ENCODE data around the gene MIX23.
A peak's percentile ranks its signal among the peaks of the same experiment; 100 is the strongest.
"Not testable (repeated sequence)": the region's sequence is repeated elsewhere in the genome, so short reads cannot be mapped to it uniquely, and the experiment has no call there.

Gene MIX23

GRCh38 chr3:122391681-122392446 lies 8.8 kb upstream of the MIX23 start:
- DNase-seq = no peak

- no peak for DNase-seq
Observed at GRCh38 chr3:122390665-122391064, 7.6 kb upstream of the MIX23 start.

- no peak for DNase-seq
Observed at GRCh38 chr3:122389892-122390291, 6.9 kb upstream of the MIX23 start.

GRCh38 chr3:122389197-122389596 lies 6.2 kb upstream of the MIX23 start:
- no peak for DNase-seq

GRCh38 chr3:122387709-122388108 lies 4.7 kb upstream of the MIX23 start:
- DNase-seq = no peak

DNA sequence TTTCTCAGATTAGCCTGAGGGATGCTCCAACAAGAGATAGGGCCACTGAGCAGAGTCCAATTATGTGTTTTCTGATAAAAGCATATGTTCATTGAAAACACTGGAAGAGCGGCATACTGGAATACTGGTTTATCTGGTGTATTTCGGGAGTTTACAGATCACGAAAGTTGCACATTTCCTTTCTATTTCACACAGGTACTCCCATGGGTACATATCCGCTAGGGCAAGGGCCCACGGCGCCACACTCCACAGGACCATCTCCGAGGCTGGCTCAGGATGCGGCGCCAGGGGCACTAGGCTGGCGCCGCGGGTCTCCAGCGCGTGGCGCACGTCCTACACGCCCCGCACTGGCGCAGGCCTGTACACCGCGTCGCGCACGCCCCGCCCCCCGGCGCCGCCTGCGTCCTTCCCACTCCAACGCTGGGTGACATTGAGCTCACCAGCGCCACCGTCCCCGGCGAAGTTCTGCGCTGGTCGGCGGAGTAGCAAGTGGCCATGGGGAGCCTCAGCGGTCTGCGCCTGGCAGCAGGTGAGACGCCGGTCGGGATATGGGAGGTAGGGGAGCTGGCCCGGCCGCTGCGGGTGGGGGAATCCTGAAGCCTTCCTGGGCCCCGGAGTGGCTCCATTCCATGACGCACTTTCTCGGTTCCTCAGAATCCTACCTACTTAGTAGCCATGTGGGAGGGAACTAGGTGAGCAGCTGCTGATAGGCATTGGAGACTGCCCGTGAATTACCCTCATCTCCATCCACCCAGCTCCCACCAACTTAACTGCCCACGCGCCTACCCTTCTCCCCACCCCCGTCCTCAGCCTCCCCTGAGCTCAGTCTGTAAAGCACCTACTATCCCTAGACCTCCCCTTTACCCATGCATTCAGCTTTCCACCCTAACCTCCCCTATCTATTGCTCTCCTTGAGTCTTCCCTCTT lies 1.0 kb upstream of the MIX23 start, which contains the start of gene FAM162A:
Gene FAM162A, plus strand, starts transcription at position 412 of the 927 bp plus-strand sequence. Its CDS starts 84 bp downstream, at position 496.
- DNase-seq = peak; percentile 73

DNA sequence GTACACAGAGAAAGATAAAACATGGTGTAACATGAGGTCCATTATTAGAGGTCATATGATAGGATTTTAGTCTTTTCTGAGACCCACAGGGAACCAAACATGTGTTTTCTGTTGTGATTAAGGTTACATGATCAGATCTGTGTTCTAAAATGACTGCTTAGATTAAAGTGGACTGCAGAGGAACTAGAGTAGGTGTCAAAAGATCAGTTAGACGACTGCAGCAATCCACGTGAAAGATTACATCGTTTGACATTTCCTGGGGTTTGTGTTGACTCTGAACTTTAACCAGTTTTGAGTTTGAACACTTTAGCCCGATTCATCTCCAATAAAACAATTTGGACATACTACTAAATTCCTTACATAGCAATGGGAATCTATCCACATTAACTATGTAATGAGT lies 5.1 kb downstream of the MIX23 start:
- DNase-seq = no peak

- no peak for DNase-seq
Observed at GRCh38 chr3:122374034-122374433, 9.0 kb downstream of the MIX23 start.

DNA sequence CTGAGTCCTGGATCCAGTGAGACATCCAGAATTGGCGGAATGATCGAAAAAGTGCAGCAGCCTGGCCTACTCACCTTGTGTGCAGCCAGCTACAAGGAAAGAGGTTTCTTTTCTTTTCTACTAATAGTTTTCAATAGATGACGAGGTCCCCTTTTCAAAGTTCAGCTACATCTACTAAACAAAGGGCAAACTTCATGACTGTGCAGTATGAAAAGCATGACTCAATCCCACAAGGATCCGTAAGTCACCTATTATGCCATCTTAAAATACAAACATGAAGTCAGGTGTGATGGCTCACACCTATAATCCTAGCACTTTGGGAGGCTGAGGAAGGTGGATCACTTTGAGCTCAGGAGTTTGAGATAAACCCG lies 16.7 kb downstream of the MIX23 start:
- no peak for DNase-seq

- not testable (repeated sequence) for DNase-seq
Observed at GRCh38 chr3:122365582-122366378, 17.3 kb downstream of the MIX23 start.

DNA sequence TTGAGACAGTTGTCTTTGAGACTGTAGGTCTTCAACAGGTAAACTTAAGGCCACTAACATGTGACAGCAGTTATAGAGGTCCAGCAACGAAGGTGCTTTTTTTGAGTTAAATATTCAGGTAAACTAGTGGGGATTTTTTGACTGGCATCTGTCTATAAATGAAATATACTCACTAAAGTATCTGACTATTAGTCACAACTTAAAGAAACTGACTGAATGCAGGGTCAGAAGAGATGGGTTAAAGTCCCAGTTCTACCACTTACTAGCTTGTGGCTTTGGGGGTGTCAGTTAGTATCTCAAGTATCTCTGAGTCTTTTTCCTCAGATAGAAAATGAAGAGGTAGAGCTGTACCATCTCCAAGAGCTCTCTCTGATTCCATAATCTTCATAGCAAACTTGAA lies 18.0 kb downstream of the MIX23 start:
- DNase-seq = no peak

GRCh38 chr3:122364490-122364889 lies 18.5 kb downstream of the MIX23 start:
- no peak for DNase-seq

- no peak for DNase-seq
Observed at GRCh38 chr3:122362026-122362425, 21.0 kb downstream of the MIX23 start.

GRCh38 chr3:122358703-122359032 lies 24.4 kb downstream of the MIX23 start:
- no peak for DNase-seq

DNA sequence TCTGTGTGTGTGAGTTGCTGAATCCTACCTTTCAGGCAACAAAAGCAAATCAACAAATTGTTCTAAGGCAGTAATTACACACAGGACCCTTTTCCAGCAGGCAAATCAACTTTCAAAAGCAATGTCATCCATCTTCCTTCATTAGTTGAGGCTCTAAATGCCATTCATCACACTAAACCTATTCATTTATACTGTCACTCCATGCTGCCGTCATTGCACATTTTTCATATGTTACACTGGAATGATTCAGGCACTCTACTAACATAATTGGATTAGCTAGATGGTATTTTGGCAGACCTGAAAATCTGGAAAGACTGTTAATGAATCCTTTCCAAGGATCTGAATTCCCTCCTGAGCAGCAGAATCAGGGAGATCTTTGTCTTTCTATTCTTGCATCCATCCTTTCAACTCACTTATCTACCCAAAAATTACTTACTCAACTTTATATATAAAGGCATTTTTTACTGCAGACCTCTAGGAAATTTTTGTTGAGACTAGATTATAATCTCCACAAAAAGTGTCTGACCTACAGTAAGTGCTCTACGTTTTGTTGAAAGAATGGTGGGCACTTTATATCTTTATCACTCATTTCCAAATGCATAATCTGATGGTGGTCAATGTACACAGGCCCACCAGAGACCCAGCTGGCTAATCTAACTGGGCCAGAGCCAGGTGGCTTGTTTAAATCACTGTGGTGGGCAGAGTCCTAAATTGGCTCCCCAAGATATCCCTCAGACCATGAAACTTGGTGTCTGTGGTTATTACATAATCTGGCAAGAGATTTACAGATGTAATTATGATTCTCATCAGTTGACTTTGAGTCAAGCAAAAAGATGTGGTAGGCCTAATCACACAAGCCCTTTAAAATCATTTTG lies 25.0 kb downstream of the MIX23 start:
- DNase-seq = no peak

GRCh38 chr3:122356402-122356801 lies 26.6 kb downstream of the MIX23 start:
- DNase-seq = no peak

- DNase-seq = no peak
Observed at GRCh38 chr3:122355612-122356011, 27.4 kb downstream of the MIX23 start.

DNA sequence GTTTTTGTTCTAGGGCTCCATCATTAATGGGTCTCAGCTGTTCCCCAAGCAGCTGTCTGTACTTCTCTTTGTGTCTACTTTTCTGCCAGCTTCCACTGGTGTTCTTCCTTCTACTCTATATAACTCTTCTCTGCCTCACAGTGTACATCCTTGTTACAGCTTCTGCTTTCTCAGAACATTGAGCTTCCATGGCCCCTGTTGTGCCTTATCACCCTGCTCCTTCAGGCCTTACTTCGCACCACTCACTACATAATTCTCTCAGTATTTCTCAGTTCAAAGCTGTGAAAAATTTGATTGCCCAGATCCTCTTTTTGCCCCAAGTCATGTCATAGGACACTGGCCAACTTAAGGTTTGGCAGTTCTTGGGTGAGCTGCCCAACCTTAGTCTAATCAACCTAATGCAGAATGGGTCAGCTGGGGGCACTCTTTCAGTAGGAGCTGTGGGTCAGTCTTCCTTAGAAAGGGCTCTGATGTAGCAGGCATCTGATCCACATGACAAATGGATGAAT lies 29.1 kb downstream of the MIX23 start:
- no peak for DNase-seq

GRCh38 chr3:122353215-122353614 lies 29.8 kb downstream of the MIX23 start:
- no peak for DNase-seq

DNA sequence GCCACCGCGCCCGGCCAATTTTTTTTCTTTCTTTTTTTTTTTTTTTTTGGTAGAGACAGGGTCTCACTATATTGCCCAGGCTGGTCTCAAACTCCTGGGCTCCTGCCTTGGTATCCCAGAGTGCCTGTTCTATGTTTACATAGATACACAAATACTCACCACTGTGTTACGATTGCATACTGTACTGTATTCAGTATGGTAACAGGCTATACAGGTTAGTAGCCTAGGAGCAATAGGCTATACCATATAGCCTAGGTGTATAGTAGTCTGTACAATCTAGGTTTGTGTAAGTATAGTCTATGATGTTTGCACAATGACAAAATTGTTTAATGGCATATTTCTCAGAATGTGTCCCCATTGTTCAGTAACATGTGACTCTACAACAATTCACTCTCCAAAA lies 31.4 kb downstream of the MIX23 start:
- DNase-seq = no peak

DNA sequence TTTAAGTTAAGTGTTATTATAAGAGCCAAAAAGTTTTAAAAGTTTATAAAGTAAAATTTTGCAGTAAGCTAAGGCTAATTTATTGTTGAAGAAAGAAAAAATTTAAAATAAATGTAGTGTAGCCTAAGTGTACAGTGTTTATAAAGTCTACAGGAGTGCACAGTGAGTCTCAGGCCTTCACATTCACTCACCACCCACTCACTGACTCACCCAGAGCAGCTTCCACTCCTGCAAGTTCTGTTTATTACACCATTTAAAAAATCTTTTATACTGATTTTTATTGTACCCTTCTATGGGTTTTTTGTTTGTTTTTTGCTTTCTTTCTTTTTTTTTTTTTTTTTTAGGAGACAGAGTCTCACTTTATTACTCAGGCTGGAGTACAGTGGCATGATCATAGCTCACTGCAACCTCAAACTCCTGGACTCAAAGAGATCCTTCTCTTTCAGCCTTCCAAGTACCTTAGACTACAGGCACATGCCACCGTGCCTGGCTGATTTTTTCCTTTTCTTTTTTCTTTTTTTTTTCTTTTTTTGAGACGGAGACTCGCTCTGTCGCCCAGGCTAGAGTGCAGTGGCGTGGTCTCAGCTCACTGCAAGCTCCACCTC lies 32.1 kb downstream of the MIX23 start:
- DNase-seq = no peak

- no peak for DNase-seq
Observed at GRCh38 chr3:122349171-122349570, 33.9 kb downstream of the MIX23 start.

All from SIG-M5 (cell line).